Activated CD8-positive, alpha-beta memory T cell treated with anti-CD3 and anti-CD28 coated beads, Interleukin-2, amount 50 U/mL, for 24 hours (primary cell): ENCODE results near the gene AFF2.

Experiments used
- DNase-seq: peaks from one replicate; pipeline ENCODE4 v3.0.0-alpha.2; 2020; ENCODE audit errors: extremely low read depth

The AFF2 gene

GRCh38 chrX:148732743-148733142 is 232.3 kb downstream of the AFF2 start:
- DNase-seq, result no peak

GRCh38 chrX:148741441-148741840 is 241.0 kb downstream of the AFF2 start:
- DNase-seq, result no peak

GRCh38 chrX:148755111-148755510 is 254.7 kb downstream of the AFF2 start:
- DNase-seq, result no peak

- DNase-seq, result no peak
These were observed 263.5 kb downstream of the AFF2 start for GRCh38 chrX:148763896-148764295.

GRCh38 chrX:148768296-148768695 is 267.9 kb downstream of the AFF2 start:
- DNase-seq, result no peak

- DNase-seq, result no peak
These were observed 271.0 kb downstream of the AFF2 start for GRCh38 chrX:148771440-148771839.

- no peak for DNase-seq
These were observed 273.9 kb downstream of the AFF2 start for GRCh38 chrX:148774276-148774675.

GRCh38 chrX:148784137-148784536 is 283.7 kb downstream of the AFF2 start:
- DNase-seq, result no peak

GRCh38 chrX:148784856-148785255 is 284.4 kb downstream of the AFF2 start:
- no peak for DNase-seq

- no peak for DNase-seq
These were observed 284.8 kb downstream of the AFF2 start for GRCh38 chrX:148785256-148785655.

GRCh38 chrX:148788449-148788848 is 288.0 kb downstream of the AFF2 start:
- no peak for DNase-seq

- DNase-seq, result no peak
These were observed 293.9 kb downstream of the AFF2 start for GRCh38 chrX:148794350-148794749.

- no peak for DNase-seq
These were observed 304.4 kb downstream of the AFF2 start for GRCh38 chrX:148804579-148805355.

GRCh38 chrX:148806145-148806870 is 305.9 kb downstream of the AFF2 start:
- no peak for DNase-seq

GRCh38 chrX:148808833-148809232 is 308.4 kb downstream of the AFF2 start:
- DNase-seq, result no peak

- DNase-seq, result no peak
These were observed 310.8 kb downstream of the AFF2 start for GRCh38 chrX:148811236-148811635.

GRCh38 chrX:148813422-148813821 is 313.0 kb downstream of the AFF2 start:
- no peak for DNase-seq

GRCh38 chrX:148813967-148814366 is 313.6 kb downstream of the AFF2 start:
- DNase-seq, result no peak

- no peak for DNase-seq
These were observed 315.0 kb downstream of the AFF2 start for GRCh38 chrX:148815218-148815961.

GRCh38 chrX:148823986-148824385 is 323.6 kb downstream of the AFF2 start:
- DNase-seq, result no peak

GRCh38 chrX:148825696-148826095 is 325.3 kb downstream of the AFF2 start:
- no peak for DNase-seq

- DNase-seq, result no peak
These were observed 336.3 kb downstream of the AFF2 start for GRCh38 chrX:148836741-148837140.

- no peak for DNase-seq
These were observed 350.2 kb downstream of the AFF2 start for GRCh38 chrX:148850631-148851030.
